Activated B cell treated with CpG ODN at 0.5 μM for 24 hours (primary cell): Measurements from ENCODE around the gene TFEB. TPM values are rescaled to one million over a fixed set of nuclear protein-coding genes. Genes with fewer than 3 reads are reported as not detected.

ENCODE experiments used
- ATAC-seq: fragments of 200-7000 bp; cut with Tn5 transposase; one replicate; pipeline ENCODE4 v1.10.0; 2021; ENCODE audit warnings: low read depth, mild to moderate bottlenecking, moderate library complexity
- CTCF ChIA-PET: fragments of 350-600 bp; sonication (Branson Sonifier 250); formaldehyde crosslinking; loops from one replicate; lab custom pipeline; 2021; ENCODE audit warnings: antibody characterized with exemption; lab: Charles Lee
- POLR2A ChIA-PET: fragments of 350-600 bp; sonication (Branson Sonifier 250); formaldehyde crosslinking; loops from one replicate; lab custom pipeline; 2021; ENCODE audit warnings: antibody characterized with exemption; lab: Charles Lee
- DNase-seq: peaks from one replicate; pipeline ENCODE4 v3.0.0; 2022
- H3K27ac Mint-ChIP-seq: one replicate; pipeline ENCODE4 v1.8.0; 2020; ENCODE audit warnings: mixed read lengths
- H3K27me3 Mint-ChIP-seq: one replicate; pipeline ENCODE4 v1.8.0; 2021; ENCODE audit warnings: mixed read lengths
- H3K36me3 Mint-ChIP-seq: one replicate; pipeline ENCODE4 v1.8.0; 2021; ENCODE audit warnings: low read depth, mixed read lengths
- H3K4me1 Mint-ChIP-seq: one replicate; pipeline ENCODE4 v1.8.0; 2021; ENCODE audit warnings: mixed read lengths
- H3K4me3 Mint-ChIP-seq: one replicate; pipeline ENCODE4 v1.8.0; 2020; ENCODE audit warnings: mild to moderate bottlenecking, mixed read lengths
- H3K9me3 Mint-ChIP-seq: one replicate; pipeline ENCODE4 v1.8.0; 2020; ENCODE audit warnings: mixed read lengths
- CTCF ChIP-seq: fragments of 200-600 bp; IDR thresholded peaks from one replicate; pipeline ENCODE4 v1.8.0; 2022; ENCODE audit warnings: antibody characterized with exemption, mild to moderate bottlenecking
- intact Hi-C: fragments of 100-400 bp; cut with micrococcal nuclease; formaldehyde crosslinking; loops from one replicate; pipeline ENCODE4 v1.15.1; 2024
- total RNA-seq: library from RNA; stranded (reverse); gene quantifications from 2 replicates; pipeline ENCODE4 v1.2.3, GENCODE V29; 2022

The TFEB gene
- total RNA-seq, 1 donor from 2014 or later: 203 TPM

GRCh38 chr6:41780551-41781365 is 45.4 kb upstream of the TFEB start, which contains the start of gene PRICKLE4:
Gene PRICKLE4 (plus strand): TSS chr6:41780782. CDS start chr6:41783474, 2,692 bp downstream.
- peak; percentile 21 for DNase-seq
- ChIA-PET POLR2A (interaction anchor here (1.0 kb wide), 1 partner anchor 264 kb away, joined by 4 read pairs; no protein-coding TSS in a partner anchor), CTCF (interaction anchor here (1.6 kb wide), 1 partner anchor 43 kb away, joined by 3 read pairs; no protein-coding TSS in a partner anchor)
- Mint-ChIP-seq H3K27me3 (no peaks in the 10 kb centered on the region), H3K4me3 (peak within 1 kb of the TSS; percentile 93), H3K9me3 (no peaks in the 10 kb centered on the region), H3K36me3 (peaks cover 9% of the 10 kb centered on the region), H3K27ac (peak within 1 kb of the TSS; percentile 63), H3K4me1 (peaks cover 28% of the 10 kb centered on the region)
- ATAC-seq: peak; percentile 3
- intact Hi-C loops: loop anchor here (1.0 to 10.0 kb wide), 9 partner anchors 45 to 1114 kb away; partner anchors contain the start of gene TFEB
- TF ChIP-seq CTCF: no peak

GRCh38 chr6:41779788-41780550 is 44.6 kb upstream of the TFEB start, which contains the start of gene FRS3:
Gene FRS3 (minus strand): TSS chr6:41779900. CDS start chr6:41776987, 2,913 bp downstream.
- ATAC-seq: peak; percentile 95
- POLR2A ChIA-PET: interaction anchor here (1.0 kb wide), 2 partner anchors 8 to 264 kb away, joined by 3 to 4 read pairs; no protein-coding TSS in a partner anchor

GRCh38 chr6:41779336-41779735 is 43.9 kb upstream of the TFEB start:
- intact Hi-C loops: loop anchor here (1.0 kb wide), 1 partner anchor 8 kb away; the partner anchor contains the start of gene TOMM6
- CTCF ChIA-PET: interaction anchor here (1.0 to 1.6 kb wide), 2 partner anchors 42 to 263 kb away, joined by 3 to 4 read pairs; no protein-coding TSS in a partner anchor

More at GRCh38 chr6:41779788-41780550, 44.6 kb upstream of the TFEB start, which contains the start of gene FRS3:
- CTCF ChIA-PET: interaction anchor here (1.0 to 1.6 kb wide), 2 partner anchors 42 to 263 kb away, joined by 3 to 4 read pairs; no protein-coding TSS in a partner anchor
- no peaks in the 10 kb centered on the region for H3K9me3 Mint-ChIP-seq
- peaks cover 25% of the 10 kb centered on the region for H3K4me1 Mint-ChIP-seq
- peak; percentile 100 for DNase-seq
- no peaks in the 10 kb centered on the region for H3K27me3 Mint-ChIP-seq
- H3K4me3 Mint-ChIP-seq: peak within 1 kb of the TSS; percentile 93
- intact Hi-C loops: loop anchor here (1.0 to 10.0 kb wide), 10 partner anchors 7 to 1115 kb away; partner anchors contain the start of genes TFEB and TOMM6
- no peak for TF ChIP-seq CTCF
- peak within 1 kb of the TSS; percentile 63 for H3K27ac Mint-ChIP-seq
- H3K36me3 Mint-ChIP-seq: peaks cover 13% of the 10 kb centered on the region

GRCh38 chr6:41778895-41779294 is 43.5 kb upstream of the TFEB start:
- ATAC-seq (no peak), DNase-seq (no peak)
- no peak for TF ChIP-seq CTCF
- intact Hi-C loops: loop anchor here (1.0 kb wide), 1 partner anchor 8 kb away; the partner anchor contains the start of gene TOMM6
- peaks cover 17% of the 10 kb centered on the region for H3K4me1 Mint-ChIP-seq
- no peaks in the 10 kb centered on the region for H3K9me3 Mint-ChIP-seq
- CTCF ChIA-PET: interaction anchor here (1.2 to 4.0 kb wide), 3 partner anchors 10 to 325 kb away, joined by 4 to 27 read pairs (median 5); no protein-coding TSS in a partner anchor
- POLR2A ChIA-PET: interaction anchor here (0.6 to 1.6 kb wide), 4 partner anchors 8 to 272 kb away, joined by 3 to 4 read pairs (median 3); partner anchors contain the start of genes TAF8 and TOMM6
- H3K27ac Mint-ChIP-seq: no peak overlapping the region
- peak overlapping the region; percentile 88 for H3K4me3 Mint-ChIP-seq
- no peaks in the 10 kb centered on the region for H3K27me3 Mint-ChIP-seq
- peaks cover 23% of the 10 kb centered on the region for H3K36me3 Mint-ChIP-seq

More at GRCh38 chr6:41779336-41779735, 43.9 kb upstream of the TFEB start:
- TF ChIP-seq CTCF: no peak
- H3K27ac Mint-ChIP-seq: no peak overlapping the region
- DNase-seq (no peak), ATAC-seq (no peak)
- POLR2A ChIA-PET: interaction anchor here (1.0 kb wide), 1 partner anchor 9 kb away, joined by 3 read pairs; no protein-coding TSS in a partner anchor
- peaks cover 20% of the 10 kb centered on the region for H3K36me3 Mint-ChIP-seq
- H3K9me3 Mint-ChIP-seq: no peaks in the 10 kb centered on the region
- H3K4me1 Mint-ChIP-seq: peaks cover 19% of the 10 kb centered on the region
- H3K4me3 Mint-ChIP-seq: peak overlapping the region; percentile 88
- no peaks in the 10 kb centered on the region for H3K27me3 Mint-ChIP-seq
